ENCODE data around the gene RUFY1. TPM values are rescaled to one million over a fixed set of nuclear protein-coding genes. Genes with fewer than 3 reads are reported as not detected.
A peak's percentile ranks its signal among the peaks of the same experiment; 100 is the strongest.

RUFY1 gene
- total and polyA plus RNA-seq, 2 of the 13 experiments (the other 11 are each of a cell fraction or from before 2014, with no cell fraction given), result 19.9 to 31.9 TPM

DNA sequence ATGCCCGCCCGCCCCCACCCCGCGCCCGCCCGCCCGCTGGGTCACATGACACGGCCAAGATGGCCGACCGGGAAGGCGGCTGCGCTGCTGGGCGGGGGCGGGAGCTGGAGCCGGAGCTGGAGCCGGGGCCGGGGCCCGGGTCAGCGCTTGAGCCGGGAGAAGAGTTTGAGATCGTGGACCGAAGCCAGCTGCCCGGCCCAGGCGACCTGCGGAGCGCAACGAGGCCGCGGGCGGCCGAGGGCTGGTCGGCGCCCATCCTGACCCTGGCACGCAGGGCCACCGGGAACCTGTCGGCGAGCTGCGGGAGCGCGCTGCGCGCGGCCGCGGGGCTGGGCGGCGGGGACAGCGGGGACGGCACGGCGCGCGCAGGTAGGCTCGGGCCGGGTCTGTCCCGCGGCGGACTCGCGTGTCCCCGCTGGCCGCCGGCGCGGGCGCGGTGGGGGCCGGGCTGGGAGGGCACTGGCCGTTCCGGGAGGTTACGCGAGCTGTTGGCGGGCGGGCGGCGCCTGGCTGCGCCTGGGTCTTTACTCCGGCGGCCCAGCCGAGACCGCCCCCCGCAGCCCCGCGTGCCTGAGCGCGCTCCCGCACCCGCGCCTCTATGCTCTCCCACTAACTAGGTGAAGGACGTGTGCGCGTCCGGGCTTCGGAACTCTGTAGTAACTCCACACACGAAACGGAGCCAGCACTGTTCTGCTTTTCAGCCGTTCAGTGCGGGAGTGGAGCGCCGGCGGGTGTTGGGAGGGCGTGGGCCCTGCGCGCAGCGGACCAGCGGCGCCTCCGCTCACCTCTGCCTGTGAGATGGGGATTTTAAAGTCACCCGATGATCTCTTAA lies at the start of gene RUFY1 (continued):
- TF ChIP-seq, protein P1, sequence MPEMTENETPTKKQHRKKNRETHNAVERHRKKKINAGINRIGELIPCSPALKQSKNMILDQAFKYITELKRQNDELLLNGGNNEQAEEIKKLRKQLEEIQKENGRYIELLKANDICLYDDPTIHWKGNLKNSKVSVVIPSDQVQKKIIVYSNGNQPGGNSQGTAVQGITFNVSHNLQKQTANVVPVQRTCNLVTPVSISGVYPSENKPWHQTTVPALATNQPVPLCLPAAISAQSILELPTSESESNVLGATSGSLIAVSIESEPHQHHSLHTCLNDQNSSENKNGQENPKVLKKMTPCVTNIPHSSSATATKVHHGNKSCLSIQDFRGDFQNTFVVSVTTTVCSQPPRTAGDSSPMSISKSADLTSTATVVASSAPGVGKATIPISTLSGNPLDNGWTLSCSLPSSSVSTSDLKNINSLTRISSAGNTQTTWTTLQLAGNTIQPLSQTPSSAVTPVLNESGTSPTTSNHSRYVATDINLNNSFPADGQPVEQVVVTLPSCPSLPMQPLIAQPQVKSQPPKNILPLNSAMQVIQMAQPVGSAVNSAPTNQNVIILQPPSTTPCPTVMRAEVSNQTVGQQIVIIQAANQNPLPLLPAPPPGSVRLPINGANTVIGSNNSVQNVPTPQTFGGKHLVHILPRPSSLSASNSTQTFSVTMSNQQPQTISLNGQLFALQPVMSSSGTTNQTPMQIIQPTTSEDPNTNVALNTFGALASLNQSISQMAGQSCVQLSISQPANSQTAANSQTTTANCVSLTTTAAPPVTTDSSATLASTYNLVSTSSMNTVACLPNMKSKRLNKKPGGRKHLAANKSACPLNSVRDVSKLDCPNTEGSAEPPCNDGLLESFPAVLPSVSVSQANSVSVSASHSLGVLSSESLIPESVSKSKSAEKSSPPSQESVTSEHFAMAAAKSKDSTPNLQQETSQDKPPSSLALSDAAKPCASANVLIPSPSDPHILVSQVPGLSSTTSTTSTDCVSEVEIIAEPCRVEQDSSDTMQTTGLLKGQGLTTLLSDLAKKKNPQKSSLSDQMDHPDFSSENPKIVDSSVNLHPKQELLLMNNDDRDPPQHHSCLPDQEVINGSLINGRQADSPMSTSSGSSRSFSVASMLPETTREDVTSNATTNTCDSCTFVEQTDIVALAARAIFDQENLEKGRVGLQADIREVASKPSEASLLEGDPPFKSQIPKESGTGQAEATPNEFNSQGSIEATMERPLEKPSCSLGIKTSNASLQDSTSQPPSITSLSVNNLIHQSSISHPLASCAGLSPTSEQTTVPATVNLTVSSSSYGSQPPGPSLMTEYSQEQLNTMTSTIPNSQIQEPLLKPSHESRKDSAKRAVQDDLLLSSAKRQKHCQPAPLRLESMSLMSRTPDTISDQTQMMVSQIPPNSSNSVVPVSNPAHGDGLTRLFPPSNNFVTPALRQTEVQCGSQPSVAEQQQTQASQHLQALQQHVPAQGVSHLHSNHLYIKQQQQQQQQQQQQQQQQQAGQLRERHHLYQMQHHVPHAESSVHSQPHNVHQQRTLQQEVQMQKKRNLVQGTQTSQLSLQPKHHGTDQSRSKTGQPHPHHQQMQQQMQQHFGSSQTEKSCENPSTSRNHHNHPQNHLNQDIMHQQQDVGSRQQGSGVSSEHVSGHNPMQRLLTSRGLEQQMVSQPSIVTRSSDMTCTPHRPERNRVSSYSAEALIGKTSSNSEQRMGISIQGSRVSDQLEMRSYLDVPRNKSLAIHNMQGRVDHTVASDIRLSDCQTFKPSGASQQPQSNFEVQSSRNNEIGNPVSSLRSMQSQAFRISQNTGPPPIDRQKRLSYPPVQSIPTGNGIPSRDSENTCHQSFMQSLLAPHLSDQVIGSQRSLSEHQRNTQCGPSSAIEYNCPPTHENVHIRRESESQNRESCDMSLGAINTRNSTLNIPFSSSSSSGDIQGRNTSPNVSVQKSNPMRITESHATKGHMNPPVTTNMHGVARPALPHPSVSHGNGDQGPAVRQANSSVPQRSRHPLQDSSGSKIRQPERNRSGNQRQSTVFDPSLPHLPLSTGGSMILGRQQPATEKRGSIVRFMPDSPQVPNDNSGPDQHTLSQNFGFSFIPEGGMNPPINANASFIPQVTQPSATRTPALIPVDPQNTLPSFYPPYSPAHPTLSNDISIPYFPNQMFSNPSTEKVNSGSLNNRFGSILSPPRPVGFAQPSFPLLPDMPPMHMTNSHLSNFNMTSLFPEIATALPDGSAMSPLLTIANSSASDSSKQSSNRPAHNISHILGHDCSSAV (CRISPR knock-in tag; IDR thresholded peaks at IDR 0.05; ENCODE audit: borderline replicate concordance), result no peak
- TF ChIP-seq, protein P2, sequence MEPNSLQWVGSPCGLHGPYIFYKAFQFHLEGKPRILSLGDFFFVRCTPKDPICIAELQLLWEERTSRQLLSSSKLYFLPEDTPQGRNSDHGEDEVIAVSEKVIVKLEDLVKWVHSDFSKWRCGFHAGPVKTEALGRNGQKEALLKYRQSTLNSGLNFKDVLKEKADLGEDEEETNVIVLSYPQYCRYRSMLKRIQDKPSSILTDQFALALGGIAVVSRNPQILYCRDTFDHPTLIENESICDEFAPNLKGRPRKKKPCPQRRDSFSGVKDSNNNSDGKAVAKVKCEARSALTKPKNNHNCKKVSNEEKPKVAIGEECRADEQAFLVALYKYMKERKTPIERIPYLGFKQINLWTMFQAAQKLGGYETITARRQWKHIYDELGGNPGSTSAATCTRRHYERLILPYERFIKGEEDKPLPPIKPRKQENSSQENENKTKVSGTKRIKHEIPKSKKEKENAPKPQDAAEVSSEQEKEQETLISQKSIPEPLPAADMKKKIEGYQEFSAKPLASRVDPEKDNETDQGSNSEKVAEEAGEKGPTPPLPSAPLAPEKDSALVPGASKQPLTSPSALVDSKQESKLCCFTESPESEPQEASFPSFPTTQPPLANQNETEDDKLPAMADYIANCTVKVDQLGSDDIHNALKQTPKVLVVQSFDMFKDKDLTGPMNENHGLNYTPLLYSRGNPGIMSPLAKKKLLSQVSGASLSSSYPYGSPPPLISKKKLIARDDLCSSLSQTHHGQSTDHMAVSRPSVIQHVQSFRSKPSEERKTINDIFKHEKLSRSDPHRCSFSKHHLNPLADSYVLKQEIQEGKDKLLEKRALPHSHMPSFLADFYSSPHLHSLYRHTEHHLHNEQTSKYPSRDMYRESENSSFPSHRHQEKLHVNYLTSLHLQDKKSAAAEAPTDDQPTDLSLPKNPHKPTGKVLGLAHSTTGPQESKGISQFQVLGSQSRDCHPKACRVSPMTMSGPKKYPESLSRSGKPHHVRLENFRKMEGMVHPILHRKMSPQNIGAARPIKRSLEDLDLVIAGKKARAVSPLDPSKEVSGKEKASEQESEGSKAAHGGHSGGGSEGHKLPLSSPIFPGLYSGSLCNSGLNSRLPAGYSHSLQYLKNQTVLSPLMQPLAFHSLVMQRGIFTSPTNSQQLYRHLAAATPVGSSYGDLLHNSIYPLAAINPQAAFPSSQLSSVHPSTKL (CRISPR knock-in tag; IDR thresholded peaks at IDR 0.05), result peak; percentile 24
- TF ChIP-seq TSC22D2 (CRISPR knock-in tag; IDR thresholded peaks at IDR 0.05; ENCODE audit: borderline replicate concordance) (no peak), SIX1 (CRISPR knock-in tag; IDR thresholded peaks at IDR 0.05; ENCODE audit: borderline replicate concordance) (no peak), ZNF883 (CRISPR knock-in tag; IDR thresholded peaks at IDR 0.05; ENCODE audit: not compliant biosample characterization) (no peak), RARG (CRISPR knock-in tag; IDR thresholded peaks at IDR 0.05; ENCODE audit: low read depth) (no peak), ZMYM4 (CRISPR knock-in tag; IDR thresholded peaks at IDR 0.05) (peak; percentile 32; the same call in 1 of the 2 replicates), MTA1 (CRISPR knock-in tag; IDR thresholded peaks at IDR 0.05; ENCODE audit: borderline replicate concordance) (peak; percentile 19; the same call in 1 of the 2 replicates)
- TF ChIP-seq, protein P3, sequence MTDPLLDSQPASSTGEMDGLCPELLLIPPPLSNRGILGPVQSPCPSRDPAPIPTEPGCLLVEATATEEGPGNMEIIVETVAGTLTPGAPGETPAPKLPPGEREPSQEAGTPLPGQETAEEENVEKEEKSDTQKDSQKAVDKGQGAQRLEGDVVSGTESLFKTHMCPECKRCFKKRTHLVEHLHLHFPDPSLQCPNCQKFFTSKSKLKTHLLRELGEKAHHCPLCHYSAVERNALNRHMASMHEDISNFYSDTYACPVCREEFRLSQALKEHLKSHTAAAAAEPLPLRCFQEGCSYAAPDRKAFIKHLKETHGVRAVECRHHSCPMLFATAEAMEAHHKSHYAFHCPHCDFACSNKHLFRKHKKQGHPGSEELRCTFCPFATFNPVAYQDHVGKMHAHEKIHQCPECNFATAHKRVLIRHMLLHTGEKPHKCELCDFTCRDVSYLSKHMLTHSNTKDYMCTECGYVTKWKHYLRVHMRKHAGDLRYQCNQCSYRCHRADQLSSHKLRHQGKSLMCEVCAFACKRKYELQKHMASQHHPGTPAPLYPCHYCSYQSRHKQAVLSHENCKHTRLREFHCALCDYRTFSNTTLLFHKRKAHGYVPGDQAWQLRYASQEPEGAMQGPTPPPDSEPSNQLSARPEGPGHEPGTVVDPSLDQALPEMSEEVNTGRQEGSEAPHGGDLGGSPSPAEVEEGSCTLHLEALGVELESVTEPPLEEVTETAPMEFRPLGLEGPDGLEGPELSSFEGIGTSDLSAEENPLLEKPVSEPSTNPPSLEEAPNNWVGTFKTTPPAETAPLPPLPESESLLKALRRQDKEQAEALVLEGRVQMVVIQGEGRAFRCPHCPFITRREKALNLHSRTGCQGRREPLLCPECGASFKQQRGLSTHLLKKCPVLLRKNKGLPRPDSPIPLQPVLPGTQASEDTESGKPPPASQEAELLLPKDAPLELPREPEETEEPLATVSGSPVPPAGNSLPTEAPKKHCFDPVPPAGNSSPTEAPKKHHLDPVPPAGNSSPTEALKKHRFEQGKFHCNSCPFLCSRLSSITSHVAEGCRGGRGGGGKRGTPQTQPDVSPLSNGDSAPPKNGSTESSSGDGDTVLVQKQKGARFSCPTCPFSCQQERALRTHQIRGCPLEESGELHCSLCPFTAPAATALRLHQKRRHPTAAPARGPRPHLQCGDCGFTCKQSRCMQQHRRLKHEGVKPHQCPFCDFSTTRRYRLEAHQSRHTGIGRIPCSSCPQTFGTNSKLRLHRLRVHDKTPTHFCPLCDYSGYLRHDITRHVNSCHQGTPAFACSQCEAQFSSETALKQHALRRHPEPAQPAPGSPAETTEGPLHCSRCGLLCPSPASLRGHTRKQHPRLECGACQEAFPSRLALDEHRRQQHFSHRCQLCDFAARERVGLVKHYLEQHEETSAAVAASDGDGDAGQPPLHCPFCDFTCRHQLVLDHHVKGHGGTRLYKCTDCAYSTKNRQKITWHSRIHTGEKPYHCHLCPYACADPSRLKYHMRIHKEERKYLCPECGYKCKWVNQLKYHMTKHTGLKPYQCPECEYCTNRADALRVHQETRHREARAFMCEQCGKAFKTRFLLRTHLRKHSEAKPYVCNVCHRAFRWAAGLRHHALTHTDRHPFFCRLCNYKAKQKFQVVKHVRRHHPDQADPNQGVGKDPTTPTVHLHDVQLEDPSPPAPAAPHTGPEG (CRISPR knock-in tag; IDR thresholded peaks at IDR 0.05), result peak; percentile 67
